HG02571 (cell line): ENCODE data around the gene RHOG.
"Not testable (repeated sequence)": the region's sequence is repeated elsewhere in the genome, so short reads cannot be mapped to it uniquely, and the experiment has no call there.

Experiments
- ATAC-seq: cut with Tn5 transposase; IDR thresholded peaks from one replicate; pipeline ENCODE4 v1.9.1; 2021; ENCODE audit warnings: mild to moderate bottlenecking, moderate library complexity; ENCODE audit not compliant: unreplicated experiment

RHOG gene

GRCh38 chr11:3834664-3835461, 5.9 kb downstream of the RHOG start:
- no peak for ATAC-seq

- ATAC-seq: no peak
Measured at GRCh38 chr11:3834349-3834663, 6.5 kb downstream of the RHOG start.

GRCh38 chr11:3833449-3833848, 7.3 kb downstream of the RHOG start:
- no peak for ATAC-seq

- ATAC-seq: no peak
Measured at GRCh38 chr11:3832816-3833215, 7.9 kb downstream of the RHOG start.

- no peak for ATAC-seq
Measured at GRCh38 chr11:3831378-3832239, 9.2 kb downstream of the RHOG start.

- ATAC-seq: no peak
Measured at GRCh38 chr11:3830730-3831129, 10.0 kb downstream of the RHOG start.

GRCh38 chr11:3830088-3830487, 10.7 kb downstream of the RHOG start:
- ATAC-seq: no peak

- ATAC-seq: no peak
Measured at GRCh38 chr11:3827434-3828186, 13.1 kb downstream of the RHOG start.

- ATAC-seq: no peak
Measured at GRCh38 chr11:3826721-3827120, 14.0 kb downstream of the RHOG start.

GRCh38 chr11:3825473-3826154, 15.1 kb downstream of the RHOG start:
- no peak for ATAC-seq

- ATAC-seq: peak; percentile 70
Measured at GRCh38 chr11:3824714-3825472, 15.9 kb downstream of the RHOG start.

- ATAC-seq: no peak
Measured at GRCh38 chr11:3823762-3824506, 16.8 kb downstream of the RHOG start.

GRCh38 chr11:3823303-3823702, 17.5 kb downstream of the RHOG start:
- no peak for ATAC-seq

GRCh38 chr11:3822312-3822711, 18.4 kb downstream of the RHOG start:
- ATAC-seq: no peak

- ATAC-seq: no peak
Measured at GRCh38 chr11:3820971-3821370, 19.8 kb downstream of the RHOG start.

GRCh38 chr11:3817181-3817800, 23.5 kb downstream of the RHOG start:
- no peak for ATAC-seq

- no peak for ATAC-seq
Measured at GRCh38 chr11:3816673-3817072, 24.1 kb downstream of the RHOG start.

GRCh38 chr11:3815845-3816244, 24.9 kb downstream of the RHOG start:
- no peak for ATAC-seq

- not testable (repeated sequence) for ATAC-seq
Measured at GRCh38 chr11:3814832-3815231, 25.9 kb downstream of the RHOG start.
